Thoracic aorta (tissue), 2 donors: ENCODE data around the gene GNG4. TPM values are rescaled to one million over a fixed set of nuclear protein-coding genes. Genes with fewer than 3 reads are reported as not detected.

Source experiments
- ATAC-seq: fragments of 150-250 bp; one replicate; pipeline ENCODE4 v1.8.0; 2017; ENCODE audit warnings: low read depth; ENCODE audit not compliant: insufficient number of reproducible peaks, low FRiP score
- DNase-seq: peaks from one replicate; pipeline ENCODE4 v3.0.0-alpha.2; 2020; ENCODE audit warnings: low spot score
- H3K27ac ChIP-seq, 2 donors: fragments of 200-600 bp; sonication (generic); 1 replicate in 1 of 2; 2 replicates in 1 of 2; pipeline ENCODE4 v1.5.1; 2016; ENCODE audit warnings: mild to moderate bottlenecking in 2 of 2, moderate library complexity in 2 of 2
- H3K27me3 ChIP-seq: fragments of 200-600 bp; sonication (generic); replicated peaks from 2 replicates; pipeline ENCODE4 v1.6.0; 2016; ENCODE audit warnings: mild to moderate bottlenecking; ENCODE audit not compliant: insufficient read depth
- H3K36me3 ChIP-seq: fragments of 200-600 bp; sonication (generic); one replicate; pipeline ENCODE4 v1.5.1; 2016
- H3K4me1 ChIP-seq, 2 donors: fragments of 200-600 bp; sonication (generic); 1 replicate in 1 of 2; 2 replicates in 1 of 2; pipeline versions ENCODE4 v1.5.1 to v1.6.0; 2016; ENCODE audit warnings: low read depth in 2 of 2, mild to moderate bottlenecking in 1 of 2; ENCODE audit not compliant: control insufficient read depth in 1 of 2
- H3K4me3 ChIP-seq: fragments of 200-600 bp; sonication (generic); 2 replicates; pipeline ENCODE4 v1.5.1; 2016; ENCODE audit warnings: mild to moderate bottlenecking
- H3K9me3 ChIP-seq: fragments of 200-600 bp; sonication (generic); 2 replicates; pipeline ENCODE4 v1.5.1; 2016
- total RNA-seq, 2 donors: library from RNA; depleted of rRNA; stranded (reverse); fragments of >200 nt; gene quantifications; one replicate each; pipeline versions ENCODE4 v1.1.0 to v1.2.3, GENCODE V29; 2016
- TF ChIP-seq, protein P1 (sequence below): fragments of 200-600 bp; sonication (generic); IDR thresholded peaks from one replicate; pipeline ENCODE4 v1.5.1; 2019; ENCODE audit warnings: antibody characterized with exemption

The GNG4 gene
- total RNA-seq, 2 donors from 2014 or later: 0.28 TPM; not detected in 1

- H3K4me3 ChIP-seq: no peak overlapping the region
- TF ChIP-seq, protein P1, sequence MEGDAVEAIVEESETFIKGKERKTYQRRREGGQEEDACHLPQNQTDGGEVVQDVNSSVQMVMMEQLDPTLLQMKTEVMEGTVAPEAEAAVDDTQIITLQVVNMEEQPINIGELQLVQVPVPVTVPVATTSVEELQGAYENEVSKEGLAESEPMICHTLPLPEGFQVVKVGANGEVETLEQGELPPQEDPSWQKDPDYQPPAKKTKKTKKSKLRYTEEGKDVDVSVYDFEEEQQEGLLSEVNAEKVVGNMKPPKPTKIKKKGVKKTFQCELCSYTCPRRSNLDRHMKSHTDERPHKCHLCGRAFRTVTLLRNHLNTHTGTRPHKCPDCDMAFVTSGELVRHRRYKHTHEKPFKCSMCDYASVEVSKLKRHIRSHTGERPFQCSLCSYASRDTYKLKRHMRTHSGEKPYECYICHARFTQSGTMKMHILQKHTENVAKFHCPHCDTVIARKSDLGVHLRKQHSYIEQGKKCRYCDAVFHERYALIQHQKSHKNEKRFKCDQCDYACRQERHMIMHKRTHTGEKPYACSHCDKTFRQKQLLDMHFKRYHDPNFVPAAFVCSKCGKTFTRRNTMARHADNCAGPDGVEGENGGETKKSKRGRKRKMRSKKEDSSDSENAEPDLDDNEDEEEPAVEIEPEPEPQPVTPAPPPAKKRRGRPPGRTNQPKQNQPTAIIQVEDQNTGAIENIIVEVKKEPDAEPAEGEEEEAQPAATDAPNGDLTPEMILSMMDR: no peak
- ATAC-seq (no peak), DNase-seq (no peak)
- no peaks in the 10 kb centered on the region for H3K27me3 ChIP-seq
- no peaks in the 10 kb centered on the region for H3K4me1 ChIP-seq
- no peak overlapping the region for H3K27ac ChIP-seq
- H3K9me3 ChIP-seq: no peaks in the 10 kb centered on the region
- no peaks in the 10 kb centered on the region for H3K36me3 ChIP-seq
Measured at GRCh38 chr1:235588916-235589515, 60.6 kb downstream of the GNG4 start.

DNA sequence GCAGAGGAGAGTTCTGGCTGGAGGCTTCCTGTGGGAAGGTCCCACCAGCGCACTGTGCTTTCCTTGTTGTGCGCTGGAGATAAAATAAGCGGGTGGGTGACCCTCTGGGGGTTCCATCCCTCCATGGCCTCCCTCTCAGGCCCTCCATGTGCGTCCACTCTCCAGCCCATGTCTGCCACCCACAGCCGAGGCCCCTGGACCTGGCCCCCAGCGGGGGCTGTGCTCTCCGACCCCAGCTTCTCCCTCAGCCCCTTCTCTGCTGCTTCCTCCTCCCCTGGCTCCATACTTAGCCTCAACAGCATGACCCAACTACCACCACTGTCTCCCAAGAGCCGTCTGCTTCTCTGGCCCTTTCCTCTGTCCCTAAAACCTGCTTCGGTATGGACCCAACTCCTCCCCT lies 61.4 kb downstream of the GNG4 start:
- H3K36me3 ChIP-seq: no peaks in the 10 kb centered on the region
- DNase-seq (no peak), ATAC-seq (no peak)
- H3K9me3 ChIP-seq: no peaks in the 10 kb centered on the region
- no peaks in the 10 kb centered on the region for H3K4me1 ChIP-seq
- no peak overlapping the region for H3K27ac ChIP-seq
- TF ChIP-seq, protein P1: no peak
- H3K4me3 ChIP-seq: no peak overlapping the region
- no peaks in the 10 kb centered on the region for H3K27me3 ChIP-seq

- H3K9me3 ChIP-seq: no peaks in the 10 kb centered on the region
- no peak overlapping the region for H3K27ac ChIP-seq
- TF ChIP-seq, protein P1: no peak
- ATAC-seq: no peak
- H3K4me3 ChIP-seq: no peak overlapping the region
- no peaks in the 10 kb centered on the region for H3K4me1 ChIP-seq
- H3K27me3 ChIP-seq: no peaks in the 10 kb centered on the region
- no peak for DNase-seq
- no peaks in the 10 kb centered on the region for H3K36me3 ChIP-seq
Measured at GRCh38 chr1:235586992-235587391, 62.6 kb downstream of the GNG4 start.

- no peaks in the 10 kb centered on the region for H3K36me3 ChIP-seq
- H3K27me3 ChIP-seq: no peaks in the 10 kb centered on the region
- no peaks in the 10 kb centered on the region for H3K4me1 ChIP-seq
- no peak for ATAC-seq
- H3K9me3 ChIP-seq: no peaks in the 10 kb centered on the region
- DNase-seq: no peak
- no peak overlapping the region for H3K4me3 ChIP-seq
- TF ChIP-seq, protein P1: no peak
- H3K27ac ChIP-seq: no peak overlapping the region
Measured at GRCh38 chr1:235586413-235586812, 63.2 kb downstream of the GNG4 start.

GRCh38 chr1:235584973-235585372 lies 64.6 kb downstream of the GNG4 start:
- no peak overlapping the region for H3K4me3 ChIP-seq
- TF ChIP-seq, protein P1: no peak
- ATAC-seq (no peak), DNase-seq (no peak)
- H3K4me1 ChIP-seq: no peaks in the 10 kb centered on the region
- H3K27me3 ChIP-seq: no peaks in the 10 kb centered on the region
- H3K27ac ChIP-seq: no peak overlapping the region
- no peaks in the 10 kb centered on the region for H3K9me3 ChIP-seq
- no peaks in the 10 kb centered on the region for H3K36me3 ChIP-seq
